Stimulated activated CD8-positive, alpha-beta memory T cell treated with anti-CD3 and anti-CD28 coated beads, Interleukin-15, amount 100 ng/mL, for 4 hours (primary cell): ENCODE measurements around the gene AKAP12.

ENCODE experiments used
- DNase-seq, 2 donors: peaks; one replicate each; pipeline ENCODE4 v3.0.0-alpha.2; 2020; ENCODE audit warnings: low read depth in 2 of 2

Gene AKAP12

DNA sequence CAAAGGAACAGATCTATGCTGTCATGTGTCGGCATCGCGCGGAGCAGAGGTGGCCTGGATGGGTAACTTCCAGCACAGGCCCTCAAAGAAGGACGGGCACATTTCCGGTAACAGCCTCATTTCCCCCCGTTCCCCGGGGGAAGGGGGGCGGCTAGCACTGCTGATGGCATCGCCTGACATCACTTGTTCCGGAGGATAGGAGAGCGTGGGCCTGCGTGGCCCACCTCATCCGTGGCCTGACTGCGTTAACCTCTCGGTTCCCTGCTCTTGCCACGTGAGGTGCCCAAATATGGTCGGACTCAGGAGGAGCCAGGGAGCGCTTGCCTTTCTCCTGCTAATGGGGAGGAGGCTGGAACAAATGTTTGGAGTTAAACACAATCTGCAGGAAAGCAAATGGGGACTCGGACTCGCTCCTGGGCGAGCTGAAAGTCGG lies at the start of gene AKAP12:
Gene AKAP12, plus strand, starts transcription at position 365 of the 433 bp plus-strand sequence. CDS start 596 bp downstream, outside the sequence.
- no peak for DNase-seq

DNA sequence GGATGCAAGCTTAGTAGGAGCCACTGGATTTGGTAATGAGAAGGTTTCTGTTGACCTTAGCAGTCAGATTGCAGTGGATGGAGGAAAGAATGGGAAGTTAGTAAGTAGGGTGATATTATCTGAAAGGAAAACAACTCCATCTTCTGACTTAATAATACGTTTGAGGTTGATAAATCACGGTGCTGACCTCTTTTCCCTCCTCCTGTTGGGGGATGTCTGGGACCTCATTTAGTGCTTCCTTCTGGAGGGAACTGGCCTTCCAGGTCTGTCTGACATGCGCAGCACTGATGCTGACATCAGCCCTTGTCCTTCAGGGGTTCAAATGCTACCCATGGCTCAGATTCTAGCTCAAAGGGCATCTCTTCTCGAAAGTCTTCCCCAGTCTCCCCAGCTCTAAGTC lies 48.2 kb upstream of the AKAP12 start:
- no peak for DNase-seq

DNA sequence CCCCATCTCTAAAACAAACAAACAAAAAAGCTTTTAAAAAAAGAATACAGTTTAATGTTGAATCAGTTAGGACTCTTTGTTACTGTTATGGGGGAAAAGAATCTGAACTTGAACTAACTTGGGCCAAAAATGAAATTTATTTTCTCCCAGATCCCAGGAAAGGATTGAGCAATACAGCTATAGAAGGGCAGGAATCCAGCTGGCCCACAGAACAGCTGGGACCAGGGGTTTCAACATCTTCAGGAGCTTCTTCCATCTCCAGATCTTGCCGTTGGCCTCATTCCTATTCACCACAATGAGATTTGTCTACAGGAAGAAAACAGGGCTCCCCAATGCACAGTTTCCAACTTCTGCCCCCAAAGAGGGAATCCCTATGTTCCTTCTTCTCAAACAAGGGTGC lies 43.2 kb upstream of the AKAP12 start:
- no peak for DNase-seq

DNA sequence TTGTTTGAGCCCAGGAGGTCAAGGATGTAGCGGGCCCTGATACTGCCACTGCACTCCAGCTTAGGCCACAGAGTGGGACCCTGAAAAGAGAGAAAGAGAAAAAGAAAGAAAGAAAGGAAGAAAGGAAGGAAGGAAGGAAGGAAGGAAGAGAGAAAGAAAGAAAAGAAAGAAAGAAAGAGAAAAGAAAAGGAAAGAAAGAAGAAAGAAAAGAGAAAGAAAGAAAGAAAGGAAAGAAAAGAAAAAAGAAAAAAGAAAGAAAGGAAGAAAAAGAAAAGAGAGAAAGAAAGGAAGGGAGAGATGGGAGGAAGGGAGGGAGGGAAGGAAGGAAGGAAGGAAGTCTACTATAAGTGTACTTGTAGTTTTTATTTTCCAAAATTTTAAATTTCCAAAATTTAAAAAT lies 42.2 kb upstream of the AKAP12 start:
- DNase-seq = no peak

DNA sequence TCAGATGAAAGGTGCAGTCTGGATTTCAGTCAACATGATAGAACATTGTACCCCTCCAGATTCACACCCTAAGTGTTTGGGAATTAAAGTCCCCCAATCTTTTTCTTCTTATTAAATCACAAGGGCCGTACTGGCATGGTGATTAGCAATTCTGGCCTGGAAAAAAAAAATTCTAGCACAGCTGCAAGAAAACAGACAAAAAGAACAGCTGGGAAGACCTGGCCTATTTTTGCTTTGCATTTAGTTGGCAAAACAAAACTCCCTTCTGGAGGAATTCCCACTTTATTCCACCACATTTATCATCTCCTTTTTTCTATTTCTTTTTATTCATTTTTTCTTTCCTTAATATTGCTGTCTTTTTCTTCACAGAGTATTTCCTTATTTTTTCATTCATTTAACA lies 39.8 kb upstream of the AKAP12 start:
- DNase-seq = no peak

DNA sequence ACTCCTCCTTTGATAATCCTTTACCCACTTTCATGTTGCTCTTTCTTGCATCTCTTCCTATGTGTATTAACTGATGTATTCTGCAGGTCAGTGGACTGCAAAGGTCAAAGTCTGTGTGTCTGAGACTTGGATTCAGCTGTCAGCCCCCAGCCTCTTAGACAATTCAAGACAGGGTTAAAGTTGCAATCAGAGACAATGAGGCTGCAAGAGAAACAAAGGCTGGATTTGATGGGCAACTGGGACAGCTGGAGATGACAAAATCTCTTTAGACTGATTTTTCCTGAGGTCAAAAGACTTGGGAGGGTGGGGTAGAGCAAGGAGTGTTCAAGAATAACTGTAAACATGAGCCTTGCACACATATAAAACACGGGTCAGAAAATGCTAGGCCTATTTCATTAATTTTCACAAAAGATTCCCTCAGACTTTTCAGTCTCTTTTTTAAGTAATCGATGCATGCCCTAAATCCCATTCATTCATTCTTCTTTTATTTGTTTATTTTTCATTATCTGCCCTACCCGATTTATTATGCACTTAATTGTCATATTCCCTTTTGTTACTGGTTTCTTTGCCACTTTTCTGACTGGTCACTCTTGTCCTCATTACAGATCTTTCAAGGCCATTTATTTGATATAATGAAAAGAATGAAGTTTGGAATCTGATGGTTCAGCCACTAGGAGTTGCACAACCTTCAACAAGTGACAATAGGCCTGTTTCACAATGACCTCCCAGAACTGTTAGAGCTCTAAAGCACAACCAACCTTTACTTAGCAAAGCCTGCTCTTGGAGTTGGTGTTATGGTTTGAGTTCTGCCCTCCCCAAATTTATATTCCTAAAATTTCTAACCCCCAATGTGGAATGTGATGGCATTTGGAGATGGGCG lies 33.8 kb upstream of the AKAP12 start:
- no peak for DNase-seq

GRCh38 chr6:151207674-151208073 lies 32.1 kb upstream of the AKAP12 start:
- DNase-seq = no peak

GRCh38 chr6:151209071-151209831 lies 30.5 kb upstream of the AKAP12 start:
- no peak for DNase-seq

DNA sequence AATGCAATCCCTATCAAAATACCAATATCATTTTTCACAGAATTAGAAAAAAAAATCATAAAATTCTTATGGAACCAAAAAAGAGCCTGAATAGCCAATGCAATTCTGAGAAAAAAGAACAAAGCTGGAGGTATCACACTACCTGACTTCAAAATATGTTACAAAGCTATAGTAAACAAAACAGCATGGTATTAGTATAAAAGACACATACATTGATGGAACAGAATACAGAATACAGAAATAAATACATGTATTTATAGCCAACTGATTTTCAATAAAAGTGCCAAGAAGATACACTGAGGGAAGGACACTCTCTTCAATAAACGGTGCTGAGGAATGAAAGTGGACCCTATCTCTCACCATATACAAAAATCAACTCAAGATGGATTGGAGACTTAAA lies 28.7 kb upstream of the AKAP12 start:
- DNase-seq = no peak

DNA sequence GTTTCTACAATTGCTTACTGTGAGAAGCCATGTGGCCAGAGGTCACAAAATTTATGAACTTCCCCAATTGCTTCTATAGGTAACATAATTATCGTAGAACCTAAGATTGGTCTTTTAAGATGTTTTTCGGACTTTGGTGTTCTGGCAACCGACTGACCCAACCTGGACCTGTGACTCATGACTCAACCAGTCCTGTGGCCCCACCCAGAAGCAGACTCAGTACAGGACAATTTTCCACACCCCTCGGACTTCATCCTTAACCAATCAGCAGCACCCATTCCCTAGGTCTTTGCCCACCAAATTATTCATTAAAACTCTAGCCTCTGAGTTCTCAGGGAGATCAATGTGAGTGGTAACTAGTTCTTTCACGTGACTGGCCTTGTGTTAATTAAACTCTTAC lies 26.4 kb upstream of the AKAP12 start:
- no peak for DNase-seq

GRCh38 chr6:151215999-151216398 lies 23.8 kb upstream of the AKAP12 start:
- no peak for DNase-seq

- no peak for DNase-seq
Measured at GRCh38 chr6:151216804-151217203, 23.0 kb upstream of the AKAP12 start.

GRCh38 chr6:151219192-151219591 lies 20.6 kb upstream of the AKAP12 start:
- DNase-seq = no peak

GRCh38 chr6:151224076-151224475 lies 15.7 kb upstream of the AKAP12 start:
- DNase-seq = no peak

DNA sequence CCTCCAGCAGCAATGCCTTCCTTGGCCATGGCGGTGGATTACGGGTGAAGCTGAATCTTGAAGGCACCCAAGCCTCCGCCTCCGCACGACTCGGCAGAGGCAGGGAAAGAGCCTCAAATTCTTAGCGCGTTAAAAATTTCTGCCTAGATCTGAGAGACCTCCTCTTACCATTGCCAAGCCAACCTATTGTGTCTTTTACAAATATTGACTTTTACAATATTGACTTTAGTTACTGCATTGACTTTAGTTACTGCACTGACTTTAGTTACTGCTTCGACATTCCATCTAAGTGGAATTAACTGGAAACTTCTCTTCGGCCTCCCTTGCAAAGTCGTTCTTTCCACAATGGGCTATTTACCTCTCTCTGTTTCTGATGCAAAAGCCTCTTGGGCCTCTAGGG lies 13.8 kb upstream of the AKAP12 start:
- DNase-seq = no peak

DNA sequence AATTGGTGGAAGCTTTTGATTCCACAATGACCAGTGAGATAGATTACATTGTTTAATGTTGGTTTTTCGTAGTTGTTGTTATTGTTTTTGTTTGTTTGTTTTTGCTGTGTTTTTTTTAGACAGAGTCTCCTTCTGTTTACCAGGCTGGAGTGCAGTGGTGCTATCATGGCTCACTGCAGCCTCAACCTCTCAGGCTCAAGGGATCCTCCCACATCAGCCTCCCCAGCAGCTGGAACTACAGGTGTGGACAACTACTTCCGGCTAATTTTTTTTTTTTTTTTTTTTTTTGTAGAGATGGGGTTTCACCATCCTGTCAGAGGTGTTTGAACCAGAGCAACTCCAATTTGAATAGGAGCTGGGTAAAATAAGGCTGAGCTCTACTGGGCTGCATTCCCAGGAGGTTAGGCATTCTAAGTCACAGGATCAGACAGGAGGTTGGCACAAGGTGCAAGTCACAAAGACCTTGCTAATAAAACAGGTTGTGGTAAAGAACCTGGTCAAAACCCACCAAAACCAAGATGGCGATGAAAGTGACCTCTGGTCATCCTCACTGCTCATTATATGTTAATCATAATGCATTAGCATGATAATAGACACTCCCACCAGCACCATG lies 10.9 kb upstream of the AKAP12 start:
- no peak for DNase-seq

GRCh38 chr6:151229401-151230276 lies 10.1 kb upstream of the AKAP12 start:
- DNase-seq = no peak

- DNase-seq = no peak
Measured at GRCh38 chr6:151230277-151230577, 9.5 kb upstream of the AKAP12 start.

DNA sequence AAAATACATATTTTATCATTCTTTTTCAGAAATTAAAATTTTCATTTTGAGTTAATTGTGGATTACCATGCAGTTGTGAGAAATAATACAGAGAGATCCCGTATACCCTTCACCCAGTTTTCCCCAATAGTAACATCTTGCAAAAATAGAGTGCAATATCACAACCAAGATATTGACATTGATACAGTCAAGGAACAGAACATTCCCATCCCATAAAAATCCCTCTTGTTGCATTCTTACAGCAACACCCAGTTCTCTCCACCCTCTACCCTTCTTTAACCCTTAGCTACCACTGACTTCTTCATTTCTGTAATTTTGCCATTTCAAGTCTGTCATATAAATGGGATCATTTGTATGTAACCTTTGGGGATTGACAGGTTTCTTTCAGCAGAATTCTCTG lies 6.9 kb upstream of the AKAP12 start:
- DNase-seq = no peak

GRCh38 chr6:151233731-151234130 lies 6.0 kb upstream of the AKAP12 start:
- DNase-seq = no peak

DNA sequence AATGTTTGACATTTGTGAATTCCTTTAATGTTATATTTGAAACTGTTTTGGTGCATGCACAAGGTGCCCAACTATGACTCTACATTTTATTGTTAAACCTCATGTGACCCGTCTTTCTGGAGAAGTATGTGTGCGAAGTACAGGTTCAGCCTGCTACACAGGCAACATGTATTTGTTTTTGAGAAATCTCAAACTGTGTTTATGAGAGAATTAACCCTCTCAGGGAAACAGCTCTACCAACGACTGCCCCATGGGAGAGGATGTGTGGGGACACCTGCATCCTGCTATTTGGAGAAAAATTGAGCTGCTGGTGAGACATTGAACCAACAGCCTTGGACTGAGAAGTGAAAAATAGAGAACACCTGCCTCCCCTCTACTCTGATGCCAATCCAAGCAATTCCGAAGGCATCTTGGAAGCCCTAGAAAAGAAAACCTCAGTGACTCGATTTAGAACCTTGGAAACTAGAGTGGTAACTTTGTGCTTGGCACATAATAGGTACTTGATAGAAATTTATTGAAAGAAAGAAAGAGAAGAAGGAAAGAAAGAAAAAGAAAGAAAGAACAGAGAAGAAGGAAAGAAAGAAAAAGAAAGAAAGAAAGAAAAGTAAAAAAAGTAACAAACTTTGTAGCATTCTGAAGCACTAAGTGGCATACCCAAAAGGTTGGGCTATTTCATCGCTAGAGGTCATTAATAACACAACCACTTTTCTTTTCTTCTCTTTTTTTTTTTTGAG lies 2.9 kb upstream of the AKAP12 start:
- DNase-seq = no peak
